OCI-LY7 (cell line): ENCODE measurements around the gene PPFIA4.

Experiments used
- EZH2phosphoT487 ChIP-seq: fragments of 200-600 bp; sonication (generic); IDR thresholded peaks from 2 replicates; pipeline ENCODE4 v1.6.1; 2018; ENCODE audit warnings: low read depth, borderline replicate concordance, mild to moderate bottlenecking, mixed run types, antibody characterized with exemption, low read length, moderate library complexity, mixed read lengths
- TF ChIP-seq, protein P1 (sequence below): fragments of 200-600 bp; sonication (generic); conservative IDR thresholded peaks from 2 replicates; pipeline ENCODE4 v1.5.1; 2014; ENCODE audit warnings: mild to moderate bottlenecking, antibody characterized with exemption, low read length, moderate library complexity, mixed read lengths

- TF ChIP-seq, protein P1, sequence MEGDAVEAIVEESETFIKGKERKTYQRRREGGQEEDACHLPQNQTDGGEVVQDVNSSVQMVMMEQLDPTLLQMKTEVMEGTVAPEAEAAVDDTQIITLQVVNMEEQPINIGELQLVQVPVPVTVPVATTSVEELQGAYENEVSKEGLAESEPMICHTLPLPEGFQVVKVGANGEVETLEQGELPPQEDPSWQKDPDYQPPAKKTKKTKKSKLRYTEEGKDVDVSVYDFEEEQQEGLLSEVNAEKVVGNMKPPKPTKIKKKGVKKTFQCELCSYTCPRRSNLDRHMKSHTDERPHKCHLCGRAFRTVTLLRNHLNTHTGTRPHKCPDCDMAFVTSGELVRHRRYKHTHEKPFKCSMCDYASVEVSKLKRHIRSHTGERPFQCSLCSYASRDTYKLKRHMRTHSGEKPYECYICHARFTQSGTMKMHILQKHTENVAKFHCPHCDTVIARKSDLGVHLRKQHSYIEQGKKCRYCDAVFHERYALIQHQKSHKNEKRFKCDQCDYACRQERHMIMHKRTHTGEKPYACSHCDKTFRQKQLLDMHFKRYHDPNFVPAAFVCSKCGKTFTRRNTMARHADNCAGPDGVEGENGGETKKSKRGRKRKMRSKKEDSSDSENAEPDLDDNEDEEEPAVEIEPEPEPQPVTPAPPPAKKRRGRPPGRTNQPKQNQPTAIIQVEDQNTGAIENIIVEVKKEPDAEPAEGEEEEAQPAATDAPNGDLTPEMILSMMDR: no peak
- TF ChIP-seq EZH2phosphoT487: no peak
Measured at GRCh38 chr1:203072911-203073310, 46.6 kb downstream of the PPFIA4 start.
